MCF 10A (cell line): Measurements from ENCODE around the gene CNST. TPM values are rescaled to one million over a fixed set of nuclear protein-coding genes. Genes with fewer than 3 reads are reported as not detected.
"Not testable (repeated sequence)": the region's sequence is repeated elsewhere in the genome, so short reads cannot be mapped to it uniquely, and the experiment has no call there.

Experiments
- BruUV-seq: library from RNA; stranded (reverse); fragments of 400-500 nt; replicated peaks from 2 replicates; lab custom pipeline; 2021; lab: Mats Ljungman, UMichigan
- CTCF ChIA-PET: fragments of 300-600 bp; sonication (Branson Sonifier 250); formaldehyde crosslinking; extraction: SDS; loops from one replicate; lab custom pipeline; 2021; ENCODE audit warnings: antibody characterized with exemption, inconsistent platforms; lab: Yijun Ruan, JAX
- POLR2A ChIA-PET: fragments of 300-600, 350-650 bp; sonication (Branson Sonifier 250); formaldehyde crosslinking; extraction: SDS; loops from one replicate; lab custom pipeline; 2020; ENCODE audit warnings: antibody characterized with exemption, inconsistent platforms; lab: Yijun Ruan, JAX
- DNase-seq: peaks from one replicate; pipeline ENCODE4 v3.0.0-alpha.2; 2018; ENCODE audit not compliant: unreplicated experiment
- H3K27ac Mint-ChIP-seq: one replicate; pipeline ENCODE4 v1.8.0; 2022; ENCODE audit warnings: mild to moderate bottlenecking, low read depth, mixed read lengths; ENCODE audit not compliant: unreplicated experiment
- H3K27me3 Mint-ChIP-seq: one replicate; pipeline ENCODE4 v1.8.0; 2022; ENCODE audit warnings: mixed read lengths; ENCODE audit not compliant: insufficient read depth, unreplicated experiment
- H3K36me3 Mint-ChIP-seq: one replicate; pipeline ENCODE4 v1.8.0; 2022; ENCODE audit warnings: mild to moderate bottlenecking, moderate library complexity, mixed read lengths; ENCODE audit not compliant: insufficient read depth, unreplicated experiment
- H3K4me1 Mint-ChIP-seq: one replicate; pipeline ENCODE4 v1.8.0; 2022; ENCODE audit warnings: mixed read lengths; ENCODE audit not compliant: insufficient read depth, unreplicated experiment
- H3K4me3 Mint-ChIP-seq: one replicate; pipeline ENCODE4 v1.8.0; 2022; ENCODE audit warnings: mild to moderate bottlenecking, moderate library complexity, mixed read lengths; ENCODE audit not compliant: unreplicated experiment
- H3K9me3 Mint-ChIP-seq: one replicate; pipeline ENCODE4 v1.8.0; 2022; ENCODE audit warnings: mixed read lengths; ENCODE audit not compliant: unreplicated experiment
- intact Hi-C: fragments of 100-400 bp; cut with micrococcal nuclease; formaldehyde crosslinking; loops from 2 replicates; pipeline ENCODE4 v1.14.1; 2022
- total RNA-seq: library from RNA; stranded (reverse); gene quantifications from 2 replicates; pipeline ENCODE4 v1.2.3, GENCODE V29; 2022
- TF ChIP-seq, protein P1 (sequence below): fragments of 200-600 bp; IDR thresholded peaks from one replicate; pipeline ENCODE4 v1.8.0; 2022; ENCODE audit warnings: antibody characterized with exemption, mild to moderate bottlenecking; ENCODE audit not compliant: unreplicated experiment

The CNST gene
- total RNA-seq, 1 experiment from 2014 or later: 48.3 TPM

DNA sequence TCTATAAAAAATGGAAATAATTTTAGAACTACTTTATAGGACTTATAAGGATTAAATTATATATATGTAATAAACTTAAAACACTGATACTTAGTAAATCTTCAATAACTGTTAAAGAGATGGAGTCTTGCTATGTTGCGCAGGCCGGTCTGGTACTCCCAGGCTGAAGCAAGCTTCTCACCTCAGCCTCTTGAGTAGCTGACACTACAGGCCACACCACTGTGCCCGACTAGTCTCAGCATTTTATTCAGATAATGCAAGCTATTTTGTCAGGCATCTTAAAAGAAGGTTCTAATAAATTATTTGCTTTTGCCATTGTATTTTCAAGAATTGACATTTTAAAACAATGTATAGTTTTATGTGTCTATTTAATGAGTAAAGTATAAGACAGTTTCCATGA lies 20.8 kb downstream of the CNST start:
- no peak for DNase-seq

DNA sequence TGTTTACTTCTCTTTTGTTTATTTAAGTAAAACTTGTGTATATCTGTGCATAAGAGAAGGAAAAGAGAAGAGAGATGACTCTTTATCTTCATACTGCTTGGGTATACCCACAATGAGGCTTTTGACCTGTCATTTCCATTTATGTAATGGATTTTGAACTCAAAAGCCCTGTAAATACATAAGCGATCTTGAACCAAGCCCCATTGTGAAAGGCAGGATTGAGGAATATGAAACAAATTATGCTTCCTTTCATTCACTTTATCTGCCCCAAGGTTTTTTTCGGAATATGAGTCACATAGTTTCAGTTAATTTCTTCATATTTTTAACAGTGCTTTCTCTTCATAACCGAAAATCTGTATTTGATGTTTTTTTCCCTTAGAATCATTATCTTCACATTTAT lies 21.4 kb downstream of the CNST start:
- peak; percentile 81 for DNase-seq
- no peaks in the 10 kb centered on the region for H3K27me3 Mint-ChIP-seq
- H3K4me3 Mint-ChIP-seq: peak overlapping the region; percentile 28
- intact Hi-C loops: loop anchor here (1.0 kb wide), 1 partner anchor 21 kb away; the partner anchor contains the start of genes CNST and TFB2M
- no peaks in the 10 kb centered on the region for H3K9me3 Mint-ChIP-seq
- BruUV-seq: no TSS peak
- peaks cover 29% of the 10 kb centered on the region for H3K36me3 Mint-ChIP-seq
- TF ChIP-seq, protein P1, sequence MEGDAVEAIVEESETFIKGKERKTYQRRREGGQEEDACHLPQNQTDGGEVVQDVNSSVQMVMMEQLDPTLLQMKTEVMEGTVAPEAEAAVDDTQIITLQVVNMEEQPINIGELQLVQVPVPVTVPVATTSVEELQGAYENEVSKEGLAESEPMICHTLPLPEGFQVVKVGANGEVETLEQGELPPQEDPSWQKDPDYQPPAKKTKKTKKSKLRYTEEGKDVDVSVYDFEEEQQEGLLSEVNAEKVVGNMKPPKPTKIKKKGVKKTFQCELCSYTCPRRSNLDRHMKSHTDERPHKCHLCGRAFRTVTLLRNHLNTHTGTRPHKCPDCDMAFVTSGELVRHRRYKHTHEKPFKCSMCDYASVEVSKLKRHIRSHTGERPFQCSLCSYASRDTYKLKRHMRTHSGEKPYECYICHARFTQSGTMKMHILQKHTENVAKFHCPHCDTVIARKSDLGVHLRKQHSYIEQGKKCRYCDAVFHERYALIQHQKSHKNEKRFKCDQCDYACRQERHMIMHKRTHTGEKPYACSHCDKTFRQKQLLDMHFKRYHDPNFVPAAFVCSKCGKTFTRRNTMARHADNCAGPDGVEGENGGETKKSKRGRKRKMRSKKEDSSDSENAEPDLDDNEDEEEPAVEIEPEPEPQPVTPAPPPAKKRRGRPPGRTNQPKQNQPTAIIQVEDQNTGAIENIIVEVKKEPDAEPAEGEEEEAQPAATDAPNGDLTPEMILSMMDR: no peak
- peaks cover 28% of the 10 kb centered on the region for H3K4me1 Mint-ChIP-seq
- POLR2A ChIA-PET: interaction anchor here (3.0 kb wide), 1 partner anchor 21 kb away, joined by 43 read pairs; the partner anchor contains the start of genes CNST and TFB2M
- peak overlapping the region; percentile 82 for H3K27ac Mint-ChIP-seq
- CTCF ChIA-PET: interaction anchor here (0.6 kb wide), 1 partner anchor 373 kb away, joined by 3 read pairs; no protein-coding TSS in a partner anchor

More for the DNA sequence above, 20.8 kb downstream of the CNST start:
- TF ChIP-seq, protein P1: no peak
- ChIA-PET CTCF (interaction anchor here (0.6 to 1.9 kb wide), 3 partner anchors 16 to 373 kb away, joined by 3 to 6 read pairs (median 3); no protein-coding TSS in a partner anchor), POLR2A (interaction anchor here (0.8 to 3.0 kb wide), 5 partner anchors 13 to 23 kb away, joined by 4 to 43 read pairs (median 4); partner anchors contain the start of genes CNST and TFB2M)
- Mint-ChIP-seq H3K27me3 (no peaks in the 10 kb centered on the region), H3K9me3 (no peaks in the 10 kb centered on the region), H3K36me3 (peaks cover 23% of the 10 kb centered on the region), H3K27ac (peak overlapping the region; percentile 82), H3K4me1 (peaks cover 28% of the 10 kb centered on the region), H3K4me3 (no peak overlapping the region)
- intact Hi-C loops: loop anchor here (1.0 kb wide), 1 partner anchor 21 kb away; the partner anchor contains the start of genes CNST and TFB2M
- no TSS peak for BruUV-seq

DNA sequence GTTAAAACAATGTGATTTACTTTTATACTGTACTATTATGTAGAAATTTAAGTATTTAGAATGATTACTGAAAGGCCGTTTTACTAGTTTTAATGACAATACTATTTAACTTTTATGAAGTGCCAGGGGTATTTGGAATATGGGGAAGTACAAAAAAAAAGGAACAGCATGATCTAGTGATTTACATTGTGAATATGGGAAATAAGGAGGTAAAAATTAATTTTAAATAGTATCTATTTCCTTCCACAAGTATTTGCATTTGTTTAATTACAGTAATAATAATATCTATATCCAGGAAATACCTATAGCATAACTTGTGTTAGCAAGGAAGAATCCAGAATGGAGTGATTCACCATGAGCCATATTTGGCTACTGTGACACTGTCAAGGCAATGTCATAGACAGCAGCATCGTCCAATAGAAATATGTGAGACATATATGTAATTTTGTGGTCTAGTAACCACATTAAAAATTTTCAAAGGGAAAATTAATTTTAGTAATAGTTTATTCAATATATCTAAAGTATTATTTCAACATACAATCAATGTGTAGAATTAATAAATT lies 22.0 kb downstream of the CNST start:
- Mint-ChIP-seq H3K4me1 (peaks cover 21% of the 10 kb centered on the region), H3K36me3 (peaks cover 33% of the 10 kb centered on the region), H3K27ac (peak overlapping the region; percentile 82), H3K4me3 (peak overlapping the region; percentile 28), H3K9me3 (no peaks in the 10 kb centered on the region), H3K27me3 (no peaks in the 10 kb centered on the region)
- intact Hi-C loops: no loop called here
- ChIA-PET POLR2A (no interaction called here), CTCF (no interaction called here)
- peak; percentile 80 for DNase-seq
- BruUV-seq: TSS peak; percentile 63
- TF ChIP-seq, protein P1: no peak

DNA sequence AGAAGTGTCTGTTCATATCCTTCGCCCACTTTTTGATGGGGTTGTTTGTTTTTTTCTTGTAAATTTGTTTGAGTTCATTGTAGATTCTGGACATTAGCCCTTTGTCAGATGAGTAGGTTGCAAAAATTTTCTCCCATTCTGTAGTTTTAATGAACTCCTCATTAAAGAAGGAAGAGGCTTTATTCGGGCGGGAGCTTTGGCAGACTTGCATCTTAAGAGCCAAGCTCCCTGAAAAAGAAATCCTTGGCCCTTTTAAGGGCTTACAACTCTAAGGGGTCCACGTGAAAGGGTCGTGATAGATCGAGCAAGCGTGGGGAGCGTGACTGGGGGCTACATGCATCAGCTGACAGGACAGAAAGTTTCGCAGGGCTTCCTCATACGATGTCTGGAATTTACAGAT lies 23.7 kb downstream of the CNST start:
- H3K4me1 Mint-ChIP-seq: peaks cover 13% of the 10 kb centered on the region
- CTCF ChIA-PET, POLR2A ChIA-PET, H3K9me3 Mint-ChIP-seq, BruUV-seq, H3K4me3 Mint-ChIP-seq, intact Hi-C loops, H3K27ac Mint-ChIP-seq, H3K27me3 Mint-ChIP-seq, DNase-seq: not testable (repeated sequence)
- H3K36me3 Mint-ChIP-seq: peaks cover 31% of the 10 kb centered on the region
